ENCODE measurements around the gene COL18A1.

COL18A1 gene

GRCh38 chr21:45372732-45373355 lies 32.1 kb upstream of the COL18A1 start:
- TF ChIP-seq ZFP30 (CRISPR knock-in tag; IDR thresholded peaks at IDR 0.05) (no peak), CREB5 (CRISPR knock-in tag; IDR thresholded peaks at IDR 0.05; ENCODE audit: low read depth) (no peak), PPARA (CRISPR knock-in tag; IDR thresholded peaks at IDR 0.05; ENCODE audit: borderline replicate concordance) (no peak), TSHZ2 (CRISPR knock-in tag; IDR thresholded peaks at IDR 0.05) (no peak), ZNF565 (CRISPR knock-in tag; conservative IDR thresholded peaks at IDR 0.05; ENCODE audit: low read depth) (no peak), CSRNP3 (CRISPR knock-in tag; IDR thresholded peaks at IDR 0.05) (no peak), ESRRG (CRISPR knock-in tag; IDR thresholded peaks at IDR 0.05) (no peak), SNAI2 (CRISPR knock-in tag; IDR thresholded peaks at IDR 0.05) (no peak), OSR1 (CRISPR knock-in tag; IDR thresholded peaks at IDR 0.05) (no peak), ISL1 (CRISPR knock-in tag; IDR thresholded peaks at IDR 0.05) (no peak)
- TF ChIP-seq, protein P1, sequence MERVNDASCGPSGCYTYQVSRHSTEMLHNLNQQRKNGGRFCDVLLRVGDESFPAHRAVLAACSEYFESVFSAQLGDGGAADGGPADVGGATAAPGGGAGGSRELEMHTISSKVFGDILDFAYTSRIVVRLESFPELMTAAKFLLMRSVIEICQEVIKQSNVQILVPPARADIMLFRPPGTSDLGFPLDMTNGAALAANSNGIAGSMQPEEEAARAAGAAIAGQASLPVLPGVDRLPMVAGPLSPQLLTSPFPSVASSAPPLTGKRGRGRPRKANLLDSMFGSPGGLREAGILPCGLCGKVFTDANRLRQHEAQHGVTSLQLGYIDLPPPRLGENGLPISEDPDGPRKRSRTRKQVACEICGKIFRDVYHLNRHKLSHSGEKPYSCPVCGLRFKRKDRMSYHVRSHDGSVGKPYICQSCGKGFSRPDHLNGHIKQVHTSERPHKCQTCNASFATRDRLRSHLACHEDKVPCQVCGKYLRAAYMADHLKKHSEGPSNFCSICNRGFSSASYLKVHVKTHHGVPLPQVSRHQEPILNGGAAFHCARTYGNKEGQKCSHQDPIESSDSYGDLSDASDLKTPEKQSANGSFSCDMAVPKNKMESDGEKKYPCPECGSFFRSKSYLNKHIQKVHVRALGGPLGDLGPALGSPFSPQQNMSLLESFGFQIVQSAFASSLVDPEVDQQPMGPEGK (CRISPR knock-in tag; IDR thresholded peaks at IDR 0.05; ENCODE audit: borderline replicate concordance), result no peak
- no peak for ATAC-seq

DNA sequence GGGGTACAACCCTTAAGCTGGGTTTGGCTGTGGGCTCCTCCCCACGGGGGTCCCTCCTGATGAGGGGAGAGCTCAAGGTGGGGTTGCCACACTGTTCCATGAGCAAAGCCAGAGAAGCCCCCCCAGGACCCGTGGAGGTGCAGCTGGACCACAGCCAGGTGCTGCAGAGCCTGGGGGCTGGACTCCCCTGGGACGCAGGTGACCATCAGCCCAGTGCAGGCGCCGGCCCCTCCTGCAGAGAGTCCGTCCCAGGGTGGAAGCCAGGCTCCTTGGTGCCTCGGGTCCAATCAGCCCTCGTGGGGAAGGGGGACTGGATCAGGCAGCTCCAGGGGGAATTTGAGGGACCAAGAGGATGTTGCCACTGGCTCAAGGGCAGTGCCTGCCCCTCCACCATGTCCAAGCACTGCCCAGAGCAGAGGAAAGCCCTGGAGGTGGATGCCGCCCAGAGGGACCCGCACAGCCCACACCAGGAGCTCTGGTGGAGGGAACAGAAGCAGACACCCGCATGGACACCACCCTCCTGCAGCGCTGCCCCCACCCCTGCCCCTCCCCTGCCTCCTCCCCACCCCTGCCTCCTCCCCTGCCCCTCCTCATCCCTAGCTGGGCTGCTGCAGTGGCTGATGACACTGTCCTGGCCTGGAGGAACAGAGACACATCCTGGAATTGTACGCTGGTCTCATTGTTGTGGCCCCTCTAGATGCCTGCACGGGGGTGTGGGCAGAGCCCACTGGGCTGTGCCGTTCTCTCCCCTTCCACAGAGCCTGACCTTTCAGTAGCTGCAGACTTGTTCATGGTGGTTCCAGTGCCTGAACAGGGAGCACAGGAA lies 30.8 kb upstream of the COL18A1 start:
- no peak for ATAC-seq
- no peak for TF ChIP-seq CREB5 (CRISPR knock-in tag; IDR thresholded peaks at IDR 0.05; ENCODE audit: low read depth)
- no peak for TF ChIP-seq ZFP3 (CRISPR knock-in tag; IDR thresholded peaks at IDR 0.05)
- TF ChIP-seq BACH2 (CRISPR knock-in tag; IDR thresholded peaks at IDR 0.05; ENCODE audit: borderline replicate concordance), result no peak
- TF ChIP-seq ARNTL (CRISPR knock-in tag; IDR thresholded peaks at IDR 0.05; ENCODE audit: borderline replicate concordance, low read depth), result no peak
- TF ChIP-seq ZNF8 (CRISPR knock-in tag; IDR thresholded peaks at IDR 0.05), result no peak
- no peak for TF ChIP-seq CSDC2 (CRISPR knock-in tag; IDR thresholded peaks at IDR 0.05)
- TF ChIP-seq, protein P1 (CRISPR knock-in tag; IDR thresholded peaks at IDR 0.05; ENCODE audit: borderline replicate concordance), result no peak
- no peak for TF ChIP-seq ZNF565 (CRISPR knock-in tag; conservative IDR thresholded peaks at IDR 0.05; ENCODE audit: low read depth)
- no peak for TF ChIP-seq ZNF70 (CRISPR knock-in tag; IDR thresholded peaks at IDR 0.05)
- TF ChIP-seq, protein P2, sequence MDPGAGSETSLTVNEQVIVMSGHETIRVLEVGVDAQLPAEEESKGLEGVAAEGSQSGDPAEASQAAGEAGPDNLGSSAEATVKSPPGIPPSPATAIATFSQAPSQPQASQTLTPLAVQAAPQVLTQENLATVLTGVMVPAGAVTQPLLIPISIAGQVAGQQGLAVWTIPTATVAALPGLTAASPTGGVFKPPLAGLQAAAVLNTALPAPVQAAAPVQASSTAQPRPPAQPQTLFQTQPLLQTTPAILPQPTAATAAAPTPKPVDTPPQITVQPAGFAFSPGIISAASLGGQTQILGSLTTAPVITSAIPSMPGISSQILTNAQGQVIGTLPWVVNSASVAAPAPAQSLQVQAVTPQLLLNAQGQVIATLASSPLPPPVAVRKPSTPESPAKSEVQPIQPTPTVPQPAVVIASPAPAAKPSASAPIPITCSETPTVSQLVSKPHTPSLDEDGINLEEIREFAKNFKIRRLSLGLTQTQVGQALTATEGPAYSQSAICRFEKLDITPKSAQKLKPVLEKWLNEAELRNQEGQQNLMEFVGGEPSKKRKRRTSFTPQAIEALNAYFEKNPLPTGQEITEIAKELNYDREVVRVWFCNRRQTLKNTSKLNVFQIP (CRISPR knock-in tag; IDR thresholded peaks at IDR 0.05; ENCODE audit: borderline replicate concordance, low read depth), result no peak
- TF ChIP-seq TOX (CRISPR knock-in tag; IDR thresholded peaks at IDR 0.05; ENCODE audit: borderline replicate concordance), result no peak
